Measurements from ENCODE around the gene PANX3.

The PANX3 gene

DNA sequence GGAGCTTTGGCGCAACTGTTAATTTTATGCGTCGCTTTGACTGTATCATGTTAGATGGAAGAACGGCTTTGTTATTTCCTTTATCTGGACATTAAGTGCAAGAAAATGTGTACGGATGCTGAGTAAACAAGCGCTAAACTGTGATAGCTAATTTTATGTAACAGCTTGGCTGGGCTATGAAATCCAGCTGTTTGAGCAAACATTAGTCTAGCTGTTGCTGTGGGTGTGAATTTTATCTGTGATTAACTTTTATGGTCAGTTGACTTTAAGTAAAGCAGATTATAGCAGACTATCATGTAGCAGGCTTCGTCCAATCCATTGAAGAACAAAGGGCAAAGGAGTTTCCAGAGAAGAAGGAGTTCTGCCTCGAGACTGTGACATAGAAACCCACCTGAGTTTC is 27.4 kb upstream of the PANX3 start:
- TF ChIP-seq CTCF (conservative IDR thresholded peaks at IDR 0.05) (no peak), ZFX (IDR thresholded peaks at IDR 0.05) (no peak)
- no peak overlapping the region for H3K27ac ChIP-seq

- no peak overlapping the region for H3K27ac ChIP-seq
- no peak for TF ChIP-seq ZFX (IDR thresholded peaks at IDR 0.05)
- no peak for TF ChIP-seq CTCF (conservative IDR thresholded peaks at IDR 0.05)
Measured at GRCh38 chr11:124584681-124585372, 26.4 kb upstream of the PANX3 start.

- no peak for TF ChIP-seq ZFX (IDR thresholded peaks at IDR 0.05)
- TF ChIP-seq CTCF (conservative IDR thresholded peaks at IDR 0.05) = peak; percentile 71
- H3K27ac ChIP-seq = no peak overlapping the region
Measured at GRCh38 chr11:124586238-124586860, 24.9 kb upstream of the PANX3 start.

DNA sequence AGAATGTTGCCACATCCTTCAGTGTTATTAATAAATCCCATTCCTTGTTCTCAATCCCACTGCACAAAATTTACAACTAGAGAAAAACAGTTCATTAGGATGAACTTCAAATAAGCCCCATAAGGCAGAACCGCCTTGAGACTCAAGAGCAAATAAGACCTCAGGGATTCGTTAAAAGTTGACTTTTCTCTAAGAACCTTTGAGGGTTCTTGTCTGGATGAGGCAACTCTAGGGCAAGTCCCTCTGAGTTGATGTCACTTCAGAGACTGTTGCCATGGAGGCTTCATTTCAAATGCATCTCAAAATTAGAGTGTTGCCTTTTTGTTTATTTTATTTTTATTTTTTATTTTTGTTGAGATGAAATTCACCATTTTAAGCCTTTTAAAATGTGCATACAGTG is 19.8 kb upstream of the PANX3 start:
- TF ChIP-seq ZFX (IDR thresholded peaks at IDR 0.05) (no peak), CTCF (conservative IDR thresholded peaks at IDR 0.05) (no peak)
- H3K27ac ChIP-seq = no peak overlapping the region

- no peak overlapping the region for H3K27ac ChIP-seq
- TF ChIP-seq CTCF (conservative IDR thresholded peaks at IDR 0.05) = no peak
- TF ChIP-seq ZFX (IDR thresholded peaks at IDR 0.05) = no peak
Measured at GRCh38 chr11:124592627-124593026, 18.6 kb upstream of the PANX3 start.

- H3K27ac ChIP-seq = no peak overlapping the region
- TF ChIP-seq CTCF (conservative IDR thresholded peaks at IDR 0.05) (no peak), ZFX (IDR thresholded peaks at IDR 0.05) (no peak)
Measured at GRCh38 chr11:124595302-124595701, 15.9 kb upstream of the PANX3 start.

DNA sequence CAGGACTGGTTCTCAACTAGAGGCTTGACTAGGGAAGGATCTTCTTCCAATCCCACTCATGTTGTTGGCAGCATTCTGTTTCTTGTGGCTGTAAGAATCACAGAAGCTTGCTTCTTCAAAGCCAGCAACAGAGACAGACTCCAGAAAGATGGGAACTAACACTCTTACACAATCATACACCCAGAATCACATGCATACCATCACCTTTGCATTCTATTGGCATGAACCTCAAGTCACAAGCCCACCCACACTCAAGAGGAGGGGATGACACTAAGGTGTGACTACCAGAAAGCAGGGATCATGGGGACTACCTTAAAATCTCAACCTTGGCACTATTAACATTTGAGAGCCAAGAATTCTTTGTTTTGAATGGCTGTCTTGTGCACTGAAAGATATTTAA is 13.6 kb upstream of the PANX3 start:
- no peak for TF ChIP-seq ZFX (IDR thresholded peaks at IDR 0.05)
- TF ChIP-seq CTCF (conservative IDR thresholded peaks at IDR 0.05) = no peak
- no peak overlapping the region for H3K27ac ChIP-seq

Data from C4-2B (cell line).